Activated naive CD4-positive, alpha-beta T cell treated with anti-CD3 and anti-CD28 coated beads, Interleukin-2, amount 50 U/mL, for 72 hours (primary cell): Measurements from ENCODE around the gene DIP2C. TPM values are rescaled to one million over a fixed set of nuclear protein-coding genes. Genes with fewer than 3 reads are reported as not detected.
"Not testable (repeated sequence)": the region's sequence is repeated elsewhere in the genome, so short reads cannot be mapped to it uniquely, and the experiment has no call there.

Source experiments
- ATAC-seq, 2 donors: fragments of 150-1000 bp; cut with Tn5 transposase; 2 replicates each; pipeline ENCODE4 v1.10.0; 2021; ENCODE audit warnings: mild to moderate bottlenecking in 2 of 2, moderate library complexity in 2 of 2
- DNase-seq, 2 donors: peaks; one replicate each; pipeline ENCODE4 v3.0.0; 2021 to 2022; ENCODE audit warnings: low spot score in 2 of 2
- H3K27ac Mint-ChIP-seq, 2 donors: one replicate each; pipeline ENCODE4 v1.8.0; 2022; ENCODE audit warnings: mild to moderate bottlenecking in 2 of 2, mixed read lengths in 2 of 2
- H3K36me3 Mint-ChIP-seq, 2 donors: one replicate each; pipeline ENCODE4 v1.8.0; 2022; ENCODE audit warnings: mixed read lengths in 2 of 2
- H3K9me3 Mint-ChIP-seq, 2 donors: one replicate each; pipeline ENCODE4 v1.8.0; 2022; ENCODE audit warnings: mixed read lengths in 2 of 2
- total RNA-seq, 2 donors: library from RNA; stranded (reverse); gene quantifications; one replicate each; pipeline ENCODE4 v1.2.3, GENCODE V29; 2022

The DIP2C gene
- total RNA-seq, 2 donors from 2014 or later, result 0.55 to 1.7 TPM

DNA sequence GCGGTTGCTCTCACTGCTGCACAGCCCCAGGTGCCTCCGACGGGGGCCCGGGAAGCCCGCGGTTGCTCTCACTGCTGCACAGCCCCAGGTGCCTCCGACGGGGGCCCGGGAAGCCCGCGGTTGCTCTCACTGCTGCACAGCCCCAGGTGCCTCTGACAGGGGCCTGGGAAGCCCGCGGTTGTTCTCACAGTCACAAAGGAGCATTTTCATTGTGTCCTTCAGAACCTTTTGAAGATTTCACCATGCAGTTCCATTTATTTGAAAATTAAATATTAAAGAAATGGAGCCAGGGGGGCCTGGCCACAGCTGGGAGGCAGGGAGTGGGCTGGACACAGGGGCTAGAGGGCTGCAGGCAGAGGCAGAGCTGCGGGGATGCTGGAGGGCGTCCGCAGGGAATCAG is 321.4 kb downstream of the DIP2C start:
- not testable (repeated sequence) for ATAC-seq, H3K27ac Mint-ChIP-seq, H3K9me3 Mint-ChIP-seq, H3K36me3 Mint-ChIP-seq, DNase-seq

DNA sequence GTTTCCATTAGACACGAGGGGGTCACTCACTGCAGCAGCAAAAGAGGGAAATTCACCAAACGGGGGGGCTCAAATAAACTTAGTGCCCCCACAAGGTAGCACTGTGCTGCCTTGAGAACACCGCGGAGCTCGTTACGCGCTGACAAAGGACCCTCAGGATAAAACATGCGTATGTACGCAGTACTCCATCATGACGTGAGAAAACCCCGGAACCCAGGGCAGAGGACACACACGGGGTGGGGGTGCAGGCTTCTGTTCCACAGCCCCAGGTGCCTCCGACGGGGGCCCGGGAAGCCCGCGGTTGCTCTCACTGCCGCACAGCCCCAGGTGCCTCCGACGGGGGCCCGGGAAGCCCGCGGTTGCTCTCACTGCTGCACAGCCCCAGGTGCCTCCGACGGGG is 321.8 kb downstream of the DIP2C start:
- Mint-ChIP-seq H3K9me3 (no peaks in the 10 kb centered on the region), H3K36me3 (no peaks in the 10 kb centered on the region), H3K27ac (no peak overlapping the region)
- DNase-seq (no peak), ATAC-seq (no peak)

DNA sequence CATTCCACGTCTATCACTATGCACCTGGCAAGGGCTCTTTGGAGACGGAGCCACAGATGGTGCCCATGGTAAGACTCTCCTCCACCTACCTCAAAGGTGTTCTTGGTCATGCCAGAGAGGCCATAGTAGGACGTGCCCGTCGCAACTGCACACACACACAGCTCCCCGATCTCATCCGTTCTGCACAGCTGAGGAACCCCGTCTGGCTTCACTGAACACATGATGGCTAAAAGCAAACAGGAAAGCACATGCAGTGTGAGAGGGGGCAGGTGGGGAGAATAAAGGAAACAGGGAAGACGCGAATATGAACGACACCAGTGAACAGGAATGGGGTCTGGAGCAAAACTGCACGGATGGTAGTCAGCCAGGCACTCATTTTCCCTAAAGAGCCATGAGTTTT is 323.3 kb downstream of the DIP2C start:
- Mint-ChIP-seq H3K27ac (no peak overlapping the region), H3K36me3 (no peaks in the 10 kb centered on the region), H3K9me3 (no peaks in the 10 kb centered on the region)
- ATAC-seq (no peak), DNase-seq (no peak)

DNA sequence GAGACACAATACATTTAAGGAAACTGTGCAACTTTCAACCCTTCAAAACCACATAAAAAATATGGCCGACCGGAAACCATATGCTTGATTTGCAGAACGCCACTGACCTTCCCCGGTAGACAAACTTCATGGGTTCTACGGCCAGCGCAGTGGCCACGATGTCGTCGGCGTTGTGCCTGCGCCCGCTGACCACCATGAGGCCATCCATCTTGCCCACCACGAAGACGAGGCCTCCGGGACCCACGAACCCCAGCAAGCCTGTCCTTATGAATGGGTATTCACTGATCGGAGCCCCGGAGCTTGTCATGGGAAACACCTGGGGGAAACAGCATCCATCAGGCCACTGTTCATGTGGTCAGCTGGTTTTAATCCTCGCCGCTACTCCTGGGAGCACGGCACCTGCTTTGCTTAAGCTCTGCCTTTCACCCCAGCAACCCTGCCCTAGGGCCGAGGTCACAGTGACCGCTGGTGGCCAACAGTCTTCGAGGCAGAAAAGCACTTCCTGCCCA is 325.1 kb downstream of the DIP2C start:
- Mint-ChIP-seq H3K36me3 (no peaks in the 10 kb centered on the region), H3K9me3 (no peaks in the 10 kb centered on the region), H3K27ac (no peak overlapping the region)
- ATAC-seq, result no peak
- DNase-seq, result no peak

DNA sequence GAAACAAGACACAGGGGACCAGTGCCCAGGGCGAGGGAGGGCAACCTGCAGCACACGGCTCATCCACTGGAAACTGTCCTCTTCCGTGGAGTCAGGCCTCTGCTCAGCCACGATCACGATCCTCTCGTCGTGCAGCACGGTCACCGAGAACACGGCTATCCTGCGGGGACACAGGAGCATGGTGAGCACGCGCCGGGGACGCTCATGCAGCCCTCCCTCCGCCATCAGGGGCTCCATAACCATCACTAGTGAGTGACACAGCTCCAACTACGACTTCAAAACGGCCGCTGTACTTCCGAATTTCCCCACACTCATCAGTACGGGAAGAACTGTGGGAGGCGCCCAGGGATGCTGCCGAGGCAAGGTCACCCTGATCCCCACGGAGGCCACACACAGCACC is 326.3 kb downstream of the DIP2C start:
- no peak for DNase-seq
- no peak for ATAC-seq
- no peaks in the 10 kb centered on the region for H3K36me3 Mint-ChIP-seq
- H3K27ac Mint-ChIP-seq, result no peak overlapping the region
- no peaks in the 10 kb centered on the region for H3K9me3 Mint-ChIP-seq

DNA sequence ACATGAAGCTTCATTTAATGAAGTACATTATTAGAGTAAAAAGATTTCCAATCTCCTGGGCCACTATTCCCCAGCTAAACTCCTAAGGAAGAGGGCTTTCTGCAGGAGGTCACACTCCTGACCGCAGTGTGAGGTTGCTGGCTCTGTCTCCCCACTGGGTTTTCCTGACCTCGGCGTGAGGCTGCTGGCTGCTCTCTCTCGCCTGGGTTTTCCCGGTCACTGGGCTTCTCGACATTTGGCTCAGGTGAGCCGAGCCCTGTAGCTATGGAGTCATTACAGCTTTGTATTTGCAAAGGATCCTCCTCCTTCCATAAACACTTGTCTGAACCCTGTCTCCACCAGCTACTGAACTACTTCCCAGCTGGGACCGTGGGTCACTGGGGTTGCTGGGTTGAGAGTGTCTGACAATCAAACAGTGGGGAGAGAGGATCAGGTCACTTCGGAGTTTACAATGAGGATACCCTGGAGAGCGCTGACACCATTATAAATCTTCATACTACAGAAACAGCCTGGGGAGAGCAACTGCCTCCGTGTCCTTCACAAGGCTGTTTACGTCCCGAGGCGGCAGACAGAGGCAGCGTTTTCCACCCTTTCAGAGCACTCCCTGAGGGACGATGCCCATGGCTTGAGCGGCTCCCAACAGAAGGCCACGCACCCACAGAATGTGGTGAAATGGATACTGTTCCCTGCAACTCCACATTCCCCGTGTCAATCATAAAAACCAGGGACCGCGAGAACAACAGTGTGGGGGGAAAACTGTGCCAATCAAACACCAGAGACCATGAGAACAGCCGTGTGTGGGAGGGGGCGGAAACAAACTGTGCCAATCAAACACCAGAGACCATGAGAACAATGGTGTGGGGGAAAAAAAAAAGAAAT is 328.0 kb downstream of the DIP2C start:
- Mint-ChIP-seq H3K36me3 (no peaks in the 10 kb centered on the region), H3K9me3 (no peaks in the 10 kb centered on the region), H3K27ac (no peak overlapping the region)
- ATAC-seq (no peak), DNase-seq (no peak)

DNA sequence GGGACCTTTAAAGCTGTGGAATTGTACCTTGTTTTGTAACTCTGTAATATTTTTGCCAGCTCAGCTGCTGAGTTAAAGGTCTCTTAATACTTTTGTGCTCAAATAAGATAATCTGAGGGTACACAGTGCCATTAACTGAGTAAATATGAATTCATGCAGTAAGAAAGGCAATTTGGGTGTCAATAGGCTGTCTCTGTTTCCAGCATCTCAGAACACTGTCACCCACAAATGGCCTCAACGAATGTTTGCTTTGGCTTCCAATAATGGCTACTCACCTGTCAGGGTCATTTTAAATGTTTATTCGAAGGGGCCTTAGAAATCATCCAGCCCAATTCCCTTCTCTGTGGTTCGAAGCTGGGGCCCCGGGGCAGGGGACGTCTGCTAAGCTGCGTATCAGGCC is 328.8 kb downstream of the DIP2C start:
- H3K9me3 Mint-ChIP-seq, result no peaks in the 10 kb centered on the region
- no peaks in the 10 kb centered on the region for H3K36me3 Mint-ChIP-seq
- DNase-seq (no peak), ATAC-seq (no peak)
- no peak overlapping the region for H3K27ac Mint-ChIP-seq

DNA sequence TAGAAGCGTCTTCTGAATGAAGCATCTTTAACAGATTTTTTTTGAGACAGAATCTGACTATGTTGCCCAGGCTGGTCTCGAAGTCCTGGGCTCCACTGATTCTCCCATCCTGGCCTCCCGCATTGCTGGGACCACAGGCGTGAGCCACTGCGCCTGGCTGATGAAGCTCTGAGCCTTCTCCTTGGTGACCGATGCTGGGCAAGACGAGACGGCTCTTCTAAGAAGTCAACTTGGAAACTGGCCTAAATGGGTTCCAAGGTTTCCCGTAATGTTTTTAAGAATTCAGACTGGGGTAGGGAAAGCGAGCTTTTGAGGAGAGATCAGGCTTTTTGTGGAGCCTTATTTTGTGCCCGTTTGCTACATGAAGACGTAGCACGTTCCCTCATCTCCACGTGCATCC is 329.7 kb downstream of the DIP2C start:
- no peaks in the 10 kb centered on the region for H3K9me3 Mint-ChIP-seq
- H3K36me3 Mint-ChIP-seq, result no peaks in the 10 kb centered on the region
- ATAC-seq, result no peak
- DNase-seq, result no peak
- H3K27ac Mint-ChIP-seq, result no peak overlapping the region

DNA sequence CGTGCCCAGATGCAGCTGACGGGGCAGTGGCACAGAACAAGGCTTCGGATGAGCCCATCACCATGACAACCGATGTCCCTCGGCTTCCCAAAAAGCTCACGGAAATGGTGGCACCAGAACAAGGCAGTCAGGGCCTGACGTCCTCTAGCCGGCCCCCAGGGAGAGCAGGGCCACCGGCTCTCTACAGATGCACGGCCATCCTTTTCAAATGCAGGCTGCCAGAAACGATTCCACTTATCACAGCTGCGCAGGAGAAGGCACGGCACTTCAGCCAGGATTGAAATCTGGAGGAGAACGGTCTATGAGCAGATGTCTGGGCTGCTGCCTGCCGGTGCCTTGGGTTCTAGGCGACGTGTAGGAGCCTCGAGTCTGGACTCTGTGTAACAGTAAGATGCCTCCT is 330.4 kb downstream of the DIP2C start:
- ATAC-seq, result no peak
- DNase-seq, result no peak
- Mint-ChIP-seq H3K36me3 (no peaks in the 10 kb centered on the region), H3K27ac (no peak overlapping the region), H3K9me3 (no peaks in the 10 kb centered on the region)

DNA sequence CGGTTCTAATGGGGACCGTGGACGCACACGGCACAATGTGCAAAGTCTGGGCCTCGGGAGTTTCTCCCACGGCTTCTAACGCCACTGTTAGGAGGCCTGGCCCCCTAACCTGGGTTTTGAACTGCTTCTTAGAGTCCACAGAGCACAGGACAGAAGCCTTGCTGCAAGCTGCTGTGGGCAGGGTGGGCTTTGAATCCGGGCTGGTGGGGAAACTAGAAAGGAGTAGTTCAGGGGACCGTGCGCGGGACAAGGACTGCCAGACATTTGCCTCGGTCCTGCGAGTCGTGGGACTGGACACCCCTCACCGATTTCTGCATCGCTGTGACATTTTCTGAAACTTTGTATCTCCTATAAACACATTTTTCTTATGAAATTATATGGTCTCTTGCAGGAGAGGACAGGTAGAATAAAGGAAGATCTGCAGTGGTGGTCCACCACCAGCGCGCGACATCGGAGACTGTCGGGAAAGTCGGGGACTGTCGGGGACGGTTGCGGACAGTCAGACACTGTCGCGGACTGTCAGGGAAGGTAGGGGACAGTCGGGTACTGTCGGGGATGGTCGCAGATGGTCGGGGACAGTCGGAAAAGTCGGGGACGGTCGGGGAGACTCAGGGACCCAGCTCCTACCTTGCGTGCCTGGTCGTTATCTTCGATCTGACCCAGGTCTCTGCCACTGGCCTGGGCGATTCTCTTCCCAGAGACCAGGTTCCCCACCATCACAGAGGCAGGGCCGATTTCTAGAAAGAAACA is 332.1 kb downstream of the DIP2C start:
- Mint-ChIP-seq H3K36me3 (no peaks in the 10 kb centered on the region), H3K27ac (peak overlapping the region in 1 of 2 donors; percentile 7), H3K9me3 (no peaks in the 10 kb centered on the region)
- DNase-seq (no peak), ATAC-seq (no peak)

DNA sequence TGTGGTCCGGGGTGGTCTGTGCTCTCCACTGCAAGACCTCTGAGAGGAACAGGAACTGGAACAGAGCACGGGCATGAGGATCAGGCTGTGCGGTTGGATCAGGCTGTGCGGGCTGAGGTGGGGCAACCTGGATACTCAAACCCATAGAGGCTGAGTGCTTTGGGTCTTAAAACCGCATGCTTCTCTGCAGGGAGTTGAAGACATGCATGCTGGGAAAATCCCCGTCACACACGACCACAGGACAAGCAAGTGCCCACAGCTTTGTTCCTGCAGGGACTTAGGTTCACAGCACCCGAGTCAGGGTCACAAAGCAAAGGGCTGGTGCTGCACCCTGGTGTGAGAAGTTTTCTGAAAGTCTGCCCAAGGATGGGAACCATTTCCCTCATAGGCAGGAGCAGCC is 333.0 kb downstream of the DIP2C start:
- ATAC-seq, result peak in 1 of 2 donors; percentile 54
- Mint-ChIP-seq H3K36me3 (no peaks in the 10 kb centered on the region), H3K27ac (no peak overlapping the region), H3K9me3 (no peaks in the 10 kb centered on the region)
- DNase-seq, result no peak

DNA sequence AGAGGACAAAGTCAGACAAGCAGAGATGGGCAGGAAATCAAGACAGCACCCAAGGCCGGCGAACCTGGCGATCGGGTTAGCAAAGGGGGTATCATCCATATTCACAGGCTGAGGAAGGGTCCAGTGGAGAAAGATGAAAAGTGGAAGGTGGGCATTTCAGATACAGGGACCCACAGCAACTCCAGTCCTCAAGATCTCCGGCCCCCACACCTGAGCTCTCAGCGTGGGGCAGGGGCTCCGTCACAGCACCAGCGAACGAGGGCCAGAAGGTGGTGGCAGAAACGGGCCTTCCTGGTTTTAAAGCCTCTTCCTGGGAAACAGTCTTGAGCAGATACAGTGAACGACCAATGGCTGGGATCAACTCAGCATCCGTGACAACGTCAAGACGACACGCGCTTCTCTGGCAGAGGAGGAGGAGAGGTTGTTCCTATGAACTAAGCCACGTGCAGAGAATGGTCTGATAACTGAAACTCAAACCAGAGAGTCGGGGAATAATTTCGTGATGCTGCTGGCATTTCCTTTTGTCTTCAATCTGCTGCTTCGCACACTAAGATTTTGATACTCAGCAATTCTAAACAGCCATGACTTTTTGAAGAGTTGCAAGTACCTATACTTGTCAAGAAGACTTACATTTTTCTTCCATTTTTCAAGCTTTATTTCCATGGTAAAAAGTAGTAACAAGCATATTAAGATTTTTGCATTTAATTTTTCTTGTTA is 334.4 kb downstream of the DIP2C start:
- H3K36me3 Mint-ChIP-seq, result no peaks in the 10 kb centered on the region
- no peaks in the 10 kb centered on the region for H3K9me3 Mint-ChIP-seq
- H3K27ac Mint-ChIP-seq, result peak overlapping the region in 1 of 2 donors; percentile 45
- ATAC-seq, result no peak
- DNase-seq, result no peak

DNA sequence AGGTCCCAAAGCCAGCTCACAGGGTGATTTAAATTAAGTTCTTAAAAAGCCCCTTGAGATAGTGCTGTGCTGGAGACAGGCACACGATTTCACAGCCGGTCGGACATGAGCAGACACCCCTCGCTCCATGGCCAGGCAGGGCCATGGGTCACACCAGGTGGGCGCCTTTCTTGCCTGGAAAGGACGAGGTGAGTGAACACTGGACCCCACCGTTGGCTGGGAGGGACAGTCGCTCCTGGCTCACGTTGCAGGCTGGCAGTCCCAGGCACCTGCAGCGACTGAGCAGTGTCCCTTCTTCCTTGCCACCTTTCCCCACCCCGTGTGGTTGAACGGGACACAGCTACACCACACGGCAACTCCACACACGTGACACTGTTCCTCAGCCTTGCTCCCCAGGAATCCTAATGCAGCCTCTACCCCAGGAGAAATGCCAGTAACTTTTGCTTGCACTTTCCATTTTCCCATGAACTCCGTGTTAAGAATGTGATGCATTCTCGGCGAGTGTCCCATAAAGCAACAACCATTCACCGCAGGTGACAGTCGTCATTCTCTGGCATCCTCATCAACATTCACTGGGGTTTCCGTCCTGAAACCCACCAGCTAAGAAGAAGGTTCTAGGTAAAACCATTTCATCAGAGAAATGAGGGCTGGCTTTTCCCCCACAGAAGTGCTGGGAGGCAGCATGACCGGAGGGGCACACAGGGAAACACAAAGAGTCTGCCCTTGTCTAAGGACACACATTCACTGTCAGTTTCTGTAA is 336.8 kb downstream of the DIP2C start:
- no peak for ATAC-seq
- H3K27ac Mint-ChIP-seq, result peak overlapping the region; percentile 68 to 82
- H3K9me3 Mint-ChIP-seq, result no peaks in the 10 kb centered on the region
- no peak for DNase-seq
- H3K36me3 Mint-ChIP-seq, result no peaks in the 10 kb centered on the region

DNA sequence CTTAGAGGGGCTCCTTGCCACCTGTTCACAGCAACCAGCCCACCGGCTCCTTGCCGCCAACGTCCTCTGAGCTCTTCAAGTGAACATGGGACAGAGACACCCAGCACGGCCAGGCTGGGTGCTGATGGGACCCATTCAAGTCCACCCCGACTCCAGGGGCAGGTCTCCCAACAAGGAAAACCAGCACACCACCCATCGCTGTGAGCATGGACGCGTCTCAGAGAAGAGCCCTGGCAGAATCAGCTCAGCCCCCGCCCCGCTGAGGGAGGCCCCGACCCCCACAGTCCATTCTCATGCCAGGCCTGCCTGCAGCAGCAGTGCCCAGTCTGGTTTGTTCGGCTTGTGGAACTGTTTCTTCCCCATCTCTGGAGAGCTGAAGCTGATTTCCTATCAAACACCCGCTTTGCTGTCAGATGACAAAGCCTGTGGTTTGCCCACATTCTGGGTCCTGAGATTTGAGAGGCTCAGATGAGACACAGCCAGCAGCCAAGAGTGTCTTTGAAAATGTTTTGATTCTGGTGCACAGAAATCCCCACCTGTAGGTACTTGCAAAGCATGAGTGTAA is 337.6 kb downstream of the DIP2C start:
- peak; percentile 81 to 83 for ATAC-seq
- peak in 1 of 2 donors; percentile 31 for DNase-seq
- Mint-ChIP-seq H3K36me3 (no peaks in the 10 kb centered on the region), H3K27ac (peak overlapping the region; percentile 68 to 82), H3K9me3 (no peaks in the 10 kb centered on the region)

DNA sequence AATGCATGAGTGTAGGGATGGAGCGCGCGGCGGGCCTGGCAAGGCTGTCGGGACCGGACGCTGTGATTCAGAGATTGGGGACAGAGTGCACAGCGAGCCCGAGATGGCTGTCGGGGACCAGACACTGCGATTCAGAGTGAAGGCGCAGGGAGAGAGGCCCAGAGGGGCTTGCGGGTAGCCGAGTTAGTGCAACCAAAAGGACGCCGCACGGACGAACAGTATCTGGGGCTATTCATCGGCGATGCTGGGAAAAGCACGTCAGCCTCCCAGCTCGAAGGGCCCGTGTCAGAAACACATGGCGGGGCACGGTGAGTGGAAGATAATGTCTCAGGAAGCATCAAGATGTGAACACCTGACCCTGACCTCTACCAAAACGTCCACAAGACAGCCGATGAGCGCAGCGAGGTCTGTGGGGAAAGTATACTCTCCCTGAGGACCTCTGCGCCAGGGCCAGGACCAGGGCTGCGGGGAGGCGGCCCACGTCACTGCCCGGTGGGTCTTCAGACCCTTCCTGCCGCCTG is 338.4 kb downstream of the DIP2C start:
- DNase-seq (no peak), ATAC-seq (no peak)
- H3K9me3 Mint-ChIP-seq, result no peaks in the 10 kb centered on the region
- H3K27ac Mint-ChIP-seq, result peak overlapping the region; percentile 38 to 82
- no peaks in the 10 kb centered on the region for H3K36me3 Mint-ChIP-seq

DNA sequence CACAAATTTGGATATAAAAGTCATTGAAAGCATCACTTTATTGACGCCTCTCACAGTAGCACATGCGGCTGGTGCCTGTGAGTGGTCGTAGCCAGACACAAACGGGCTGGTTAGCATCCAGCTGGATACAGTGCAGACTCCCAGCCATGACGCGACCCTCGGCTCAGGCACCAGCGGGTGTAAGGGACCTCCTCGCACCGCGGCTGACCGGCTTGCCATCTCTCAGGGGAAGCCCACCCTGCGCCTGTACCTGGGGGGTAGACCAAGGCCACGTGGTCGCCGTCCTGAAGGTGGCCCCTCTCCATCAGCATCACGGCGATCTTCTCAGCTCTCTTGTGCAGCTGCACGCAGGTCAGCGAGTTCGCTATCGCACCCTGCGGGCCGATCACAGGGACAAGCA is 340.4 kb downstream of the DIP2C start:
- H3K9me3 Mint-ChIP-seq, result no peaks in the 10 kb centered on the region
- ATAC-seq, result no peak
- DNase-seq, result peak in 1 of 2 donors; percentile 26
- no peaks in the 10 kb centered on the region for H3K36me3 Mint-ChIP-seq
- H3K27ac Mint-ChIP-seq, result no peak overlapping the region
